PC-3 (cell line): ENCODE results near the gene GPR119. TPM values are rescaled to one million over a fixed set of nuclear protein-coding genes. Genes with fewer than 3 reads are reported as not detected.

Experiments
- ATAC-seq: fragments of 200-7000 bp; cut with Tn5 transposase; 2 replicates; pipeline ENCODE4 v1.9.1; 2020; ENCODE audit warnings: mild to moderate bottlenecking, moderate library complexity
- BruUV-seq: library from RNA; stranded (reverse); fragments of 400-500 nt; replicated peaks from 2 replicates; lab custom pipeline; 2021; lab: Mats Ljungman, UMichigan
- CTCF ChIA-PET: fragments of 300-600 bp; sonication (Branson Sonifier 250); formaldehyde crosslinking; loops from one replicate; lab custom pipeline; 2022; ENCODE audit warnings: antibody characterized with exemption; lab: Charles Lee
- POLR2A ChIA-PET: fragments of 300-600 bp; sonication (Branson Sonifier 250); formaldehyde crosslinking; loops from one replicate; lab custom pipeline; 2022; ENCODE audit warnings: antibody characterized with exemption; ENCODE audit not compliant: unreplicated experiment; lab: Charles Lee
- DNase-seq: peaks from one replicate; pipeline ENCODE4 v3.0.0-alpha.2; 2015
- H2AFZ ChIP-seq: fragments of 300-600 bp; sonication (generic); 2 replicates; pipeline ENCODE4 v1.6.0; 2016; ENCODE audit warnings: antibody characterized with exemption, low read length
- H3F3A ChIP-seq: fragments of 300-600 bp; sonication (generic); one replicate; pipeline ENCODE4 v1.6.0; 2017; ENCODE audit warnings: antibody characterized with exemption, low read length, control low read depth, mild to moderate bottlenecking; ENCODE audit not compliant: unreplicated experiment
- H3K27ac ChIP-seq: fragments of 300-600 bp; sonication (generic); 2 replicates; pipeline ENCODE4 v1.5.1; 2016; ENCODE audit warnings: mild to moderate bottlenecking, low read length
- H3K27me3 ChIP-seq: fragments of 300-600 bp; sonication (generic); 2 replicates; pipeline ENCODE4 v1.6.1; 2016; ENCODE audit warnings: low read length, mixed read lengths
- H3K36me3 ChIP-seq: fragments of 300-600 bp; sonication (generic); 2 replicates; pipeline ENCODE4 v1.6.1; 2016; ENCODE audit warnings: low read depth, mixed run types, low read length, mixed read lengths
- H3K4me1 ChIP-seq: fragments of 300-600 bp; sonication (generic); 2 replicates; pipeline ENCODE4 v1.5.1; 2016; ENCODE audit warnings: low read length; ENCODE audit not compliant: insufficient read depth
- H3K4me2 ChIP-seq: fragments of 300-600 bp; sonication (generic); 2 replicates; pipeline ENCODE4 v1.6.0; 2016; ENCODE audit warnings: low read length
- H3K4me3 ChIP-seq: fragments of 300-600 bp; sonication (generic); 2 replicates; pipeline ENCODE4 v1.5.1; 2016; ENCODE audit warnings: mild to moderate bottlenecking, low read length, mixed read lengths
- H3K79me2 ChIP-seq: fragments of 300-600 bp; sonication (generic); 2 replicates; pipeline ENCODE4 v1.6.1; 2017; ENCODE audit warnings: low read length, mixed read lengths
- H3K9ac ChIP-seq: fragments of 300-600 bp; sonication (generic); 2 replicates; pipeline ENCODE4 v1.6.0; 2016; ENCODE audit warnings: mild to moderate bottlenecking, low read length
- H3K9me2 ChIP-seq: fragments of 300-600 bp; sonication (generic); replicated peaks from 2 replicates; pipeline ENCODE4 v1.6.1; 2016; ENCODE audit warnings: mixed run types, low read length, mixed read lengths
- H3K9me3 ChIP-seq: fragments of 300-600 bp; sonication (generic); 2 replicates; pipeline ENCODE4 v1.6.1; 2016; ENCODE audit warnings: low read length, mixed read lengths
- H4K20me1 ChIP-seq: fragments of 300-600 bp; sonication (generic); 2 replicates; pipeline ENCODE4 v1.6.1; 2016; ENCODE audit warnings: low read length, mixed read lengths
- EZH2 ChIP-seq: fragments of 300-600 bp; sonication (generic); IDR thresholded peaks from one replicate; pipeline ENCODE4 v1.6.1; 2017; ENCODE audit warnings: antibody characterized with exemption, mild to moderate bottlenecking, low read length; ENCODE audit not compliant: unreplicated experiment
- EZH2phosphoT487 ChIP-seq: fragments of 300-600 bp; sonication (generic); IDR thresholded peaks from 2 replicates; pipeline ENCODE4 v1.6.1; 2018; ENCODE audit warnings: mild to moderate bottlenecking, antibody characterized with exemption, low read length, borderline replicate concordance
- intact Hi-C: fragments of 100-400 bp; cut with micrococcal nuclease; formaldehyde crosslinking; loops from 2 replicates; pipeline ENCODE4 v1.9.0; 2023
- total RNA-seq: library from RNA; depleted of rRNA; stranded (reverse); fragments of >200 nt; gene quantifications from 2 replicates; pipeline ENCODE4 v1.2.3, GENCODE V29; 2014
- TF ChIP-seq, protein P1 (sequence below): fragments of 300-600 bp; sonication (generic); conservative IDR thresholded peaks from 2 replicates; pipeline ENCODE4 v1.5.1; 2017; ENCODE audit warnings: antibody characterized with exemption, low read depth, mild to moderate bottlenecking, low read length

GPR119 gene
- total RNA-seq, 1 experiment from 2014 or later, result not detected

DNA sequence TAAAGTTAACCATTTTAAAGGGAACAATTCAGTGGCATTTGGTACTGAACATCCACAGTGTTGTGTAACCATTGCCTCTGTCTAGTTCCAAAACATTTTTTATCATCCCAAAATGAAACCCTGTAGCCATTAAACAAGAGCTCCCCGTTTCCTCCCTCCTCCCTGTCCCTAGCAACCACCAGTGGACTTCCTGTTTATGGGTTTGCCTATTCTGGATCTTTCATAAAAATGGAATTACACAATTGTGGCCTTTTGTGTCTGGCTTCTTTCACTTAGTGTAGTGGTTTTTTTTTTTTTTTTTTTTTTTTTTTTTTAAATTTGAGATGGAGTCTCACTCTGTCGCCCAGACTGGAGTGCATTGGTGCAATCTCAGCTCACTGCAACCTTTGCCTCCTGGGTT lies 27.9 kb upstream of the GPR119 start:
- ChIA-PET POLR2A (no interaction called here), CTCF (no interaction called here)
- Histone ChIP-seq H4K20me1 (no peaks in the 10 kb centered on the region), H2AFZ (no peak overlapping the region), H3K4me1 (no peaks in the 10 kb centered on the region), H3K4me3 (no peak overlapping the region), H3K27me3 (no peaks in the 10 kb centered on the region), H3F3A (no peaks in the 10 kb centered on the region), H3K79me2 (no peaks in the 10 kb centered on the region), H3K9ac (no peak overlapping the region), H3K27ac (no peak overlapping the region), H3K36me3 (peaks cover 4% of the 10 kb centered on the region; the same call in 1 of the 2 replicates), H3K4me2 (no peak overlapping the region), H3K9me3 (no peaks in the 10 kb centered on the region), H3K9me2 (no peaks in the 10 kb centered on the region)
- intact Hi-C loops, result no loop called here
- TF ChIP-seq, protein P1, sequence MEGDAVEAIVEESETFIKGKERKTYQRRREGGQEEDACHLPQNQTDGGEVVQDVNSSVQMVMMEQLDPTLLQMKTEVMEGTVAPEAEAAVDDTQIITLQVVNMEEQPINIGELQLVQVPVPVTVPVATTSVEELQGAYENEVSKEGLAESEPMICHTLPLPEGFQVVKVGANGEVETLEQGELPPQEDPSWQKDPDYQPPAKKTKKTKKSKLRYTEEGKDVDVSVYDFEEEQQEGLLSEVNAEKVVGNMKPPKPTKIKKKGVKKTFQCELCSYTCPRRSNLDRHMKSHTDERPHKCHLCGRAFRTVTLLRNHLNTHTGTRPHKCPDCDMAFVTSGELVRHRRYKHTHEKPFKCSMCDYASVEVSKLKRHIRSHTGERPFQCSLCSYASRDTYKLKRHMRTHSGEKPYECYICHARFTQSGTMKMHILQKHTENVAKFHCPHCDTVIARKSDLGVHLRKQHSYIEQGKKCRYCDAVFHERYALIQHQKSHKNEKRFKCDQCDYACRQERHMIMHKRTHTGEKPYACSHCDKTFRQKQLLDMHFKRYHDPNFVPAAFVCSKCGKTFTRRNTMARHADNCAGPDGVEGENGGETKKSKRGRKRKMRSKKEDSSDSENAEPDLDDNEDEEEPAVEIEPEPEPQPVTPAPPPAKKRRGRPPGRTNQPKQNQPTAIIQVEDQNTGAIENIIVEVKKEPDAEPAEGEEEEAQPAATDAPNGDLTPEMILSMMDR, result no peak
- TF ChIP-seq EZH2phosphoT487 (no peak), EZH2 (no peak)
- ATAC-seq (no peak), DNase-seq (no peak)
- no TSS peak for BruUV-seq

DNA sequence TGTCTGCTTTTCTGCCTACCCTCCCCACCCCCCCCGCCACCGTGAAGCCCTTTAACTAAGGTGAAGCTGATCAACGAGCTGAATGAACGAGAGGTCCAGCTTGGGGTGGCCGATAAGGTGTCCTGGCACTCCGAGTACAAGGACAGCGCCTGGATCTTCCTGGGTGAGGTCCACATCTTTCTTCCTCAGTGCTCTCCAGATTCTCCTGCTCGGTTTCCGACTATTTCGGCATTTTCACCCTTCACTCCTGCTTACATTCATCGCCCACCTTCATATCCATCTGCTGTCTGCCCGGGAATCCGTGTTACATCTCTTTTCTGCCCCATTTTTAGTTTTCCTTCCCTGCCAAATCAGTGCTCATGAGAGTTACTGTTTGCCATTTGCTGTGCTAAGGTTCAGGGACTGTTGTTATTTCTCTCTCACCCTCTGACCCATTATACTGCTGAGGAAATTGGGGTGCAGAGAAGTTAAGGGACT lies 16.8 kb upstream of the GPR119 start:
- Histone ChIP-seq H3K4me2 (peak overlapping the region; percentile 92), H2AFZ (peak overlapping the region; percentile 100), H3K9me2 (no peaks in the 10 kb centered on the region), H3K9me3 (no peaks in the 10 kb centered on the region), H3K27ac (no peak overlapping the region), H3F3A (no peaks in the 10 kb centered on the region), H3K4me1 (0 out of 2 replicates have a peak, but pooled peaks cover 7% of the 10 kb centered on the region), H3K4me3 (peak overlapping the region; percentile 81), H3K27me3 (no peaks in the 10 kb centered on the region), H4K20me1 (no peaks in the 10 kb centered on the region), H3K79me2 (peaks cover 29% of the 10 kb centered on the region), H3K36me3 (no peaks in the 10 kb centered on the region; the same call in 1 of the 2 replicates), H3K9ac (peak overlapping the region; percentile 83)
- TSS peak; percentile 57 for BruUV-seq
- TF ChIP-seq, protein P1, result no peak
- TF ChIP-seq EZH2phosphoT487 (no peak), EZH2 (no peak)
- POLR2A ChIA-PET, result no interaction called here
- ATAC-seq (no peak; the same call in 1 of the 2 replicates), DNase-seq (no peak)
- CTCF ChIA-PET, result no interaction called here
- intact Hi-C loops, result loop anchor here (2.0 kb wide), 1 partner anchor 501 kb away; the partner anchor contains the start of gene ENOX2
